Cardiac muscle cell (in vitro differentiated cells and primary cell): ENCODE measurements around the gene PER2. TPM values are rescaled to one million over a fixed set of nuclear protein-coding genes. Genes with fewer than 3 reads are reported as not detected.

Source experiments
- DNase-seq, 2 donors: peaks; one replicate each; pipeline versions ENCODE4 v3.0.0 to v3.0.0-alpha.2; 2010 to 2017; ENCODE audit warnings: low read depth in 1 of 2, low spot score in 1 of 2
- H3K27ac ChIP-seq: fragments of 200-600 bp; sonication (generic); 2 replicates; pipeline ENCODE4 v1.5.1; 2016
- H3K27me3 ChIP-seq: fragments of 200-600 bp; sonication (generic); 2 replicates; pipeline ENCODE4 v1.6.0; 2016; ENCODE audit warnings: control low read depth
- H3K36me3 ChIP-seq: fragments of 200-600 bp; sonication (generic); 2 replicates; pipeline ENCODE4 v1.5.1; 2016; ENCODE audit warnings: control low read depth
- H3K4me1 ChIP-seq: fragments of 200-600 bp; sonication (generic); 2 replicates; pipeline ENCODE4 v1.8.1; 2017; ENCODE audit warnings: low read depth, mild to moderate bottlenecking, mixed run types
- H3K4me3 ChIP-seq: fragments of 200-600 bp; sonication (generic); 2 replicates; pipeline ENCODE4 v1.5.1; 2016; ENCODE audit warnings: mild to moderate bottlenecking
- H3K9me3 ChIP-seq: fragments of 200-600 bp; sonication (generic); 2 replicates; pipeline ENCODE4 v1.5.1; 2017; ENCODE audit warnings: low read depth, mild to moderate bottlenecking, control low read depth
- CTCF ChIP-seq: IDR thresholded peaks from 2 replicates; pipeline ENCODE4 v1.5.1; 2012; ENCODE audit warnings: low read depth, mild to moderate bottlenecking, low read length
- polyA plus RNA-seq: library from polyadenylated mRNA; unstranded; fragments of >200 nt; fragmentation: Nextera tagmentation; extraction: Ambion mirVana; gene quantifications from 2 replicates; pipeline ENCODE4 v1.2.1, GENCODE V29; 2016
- total RNA-seq: library from RNA; depleted of rRNA; stranded (reverse); fragments of >200 nt; gene quantifications from 2 replicates; pipeline ENCODE4 v1.2.3, GENCODE V29; 2016

Gene PER2
- total and polyA plus RNA-seq, 2 experiments from 2014 or later = 1.4 to 3.9 TPM

- Histone ChIP-seq H3K4me3 (peak overlapping the region; percentile 50), H3K27me3 (no peaks in the 10 kb centered on the region), H3K36me3 (no peaks in the 10 kb centered on the region), H3K4me1 (peaks cover 11% of the 10 kb centered on the region), H3K9me3 (no peaks in the 10 kb centered on the region), H3K27ac (peak overlapping the region; percentile 61)
- DNase-seq = peak; percentile 99
- peak; percentile 34 for TF ChIP-seq CTCF
These were observed 502 bp upstream of the PER2 start for GRCh38 chr2:238288650-238289573.

- no peak overlapping the region for H3K4me3 ChIP-seq
- H3K27me3 ChIP-seq = no peaks in the 10 kb centered on the region
- H3K36me3 ChIP-seq = no peaks in the 10 kb centered on the region
- DNase-seq = no peak
- peaks cover 11% of the 10 kb centered on the region for H3K4me1 ChIP-seq
- no peaks in the 10 kb centered on the region for H3K9me3 ChIP-seq
- no peak overlapping the region for H3K27ac ChIP-seq
- no peak for TF ChIP-seq CTCF
These were observed 1.2 kb downstream of the PER2 start for GRCh38 chr2:238286987-238287736.

- H3K27ac ChIP-seq = no peak overlapping the region
- H3K4me3 ChIP-seq = no peak overlapping the region
- H3K27me3 ChIP-seq = no peaks in the 10 kb centered on the region
- peaks cover 11% of the 10 kb centered on the region for H3K4me1 ChIP-seq
- peak in 1 of 2 donors; percentile 80 for DNase-seq
- TF ChIP-seq CTCF = no peak
- no peaks in the 10 kb centered on the region for H3K36me3 ChIP-seq
- no peaks in the 10 kb centered on the region for H3K9me3 ChIP-seq
These were observed 1.9 kb downstream of the PER2 start for GRCh38 chr2:238286551-238286950.

- no peak for DNase-seq
These were observed 2.3 kb downstream of the PER2 start for GRCh38 chr2:238286095-238286494.

GRCh38 chr2:238285653-238286082 is 2.7 kb downstream of the PER2 start:
- TF ChIP-seq CTCF = no peak
- Histone ChIP-seq H3K27ac (no peak overlapping the region), H3K9me3 (no peaks in the 10 kb centered on the region), H3K36me3 (no peaks in the 10 kb centered on the region), H3K4me1 (peaks cover 11% of the 10 kb centered on the region), H3K4me3 (no peak overlapping the region), H3K27me3 (no peaks in the 10 kb centered on the region)
- DNase-seq = peak in 1 of 2 donors; percentile 95

More at GRCh38 chr2:238286095-238286494, 2.3 kb downstream of the PER2 start:
- no peaks in the 10 kb centered on the region for H3K27me3 ChIP-seq
- no peak overlapping the region for H3K4me3 ChIP-seq
- no peaks in the 10 kb centered on the region for H3K36me3 ChIP-seq
- peaks cover 11% of the 10 kb centered on the region for H3K4me1 ChIP-seq
- no peak overlapping the region for H3K27ac ChIP-seq
- TF ChIP-seq CTCF = no peak
- no peaks in the 10 kb centered on the region for H3K9me3 ChIP-seq
